ENCODE data around the gene GUCY1B1. TPM values are rescaled to one million over a fixed set of nuclear protein-coding genes. Genes with fewer than 3 reads are reported as not detected.
A peak's percentile ranks its signal among the peaks of the same experiment; 100 is the strongest.

The GUCY1B1 gene
- total RNA-seq, 5 donors from 2014 or later (not counting 1 experiment from before 2014, with no cell fraction given): 0.09 to 1.1 (median 0.12) TPM

GRCh38 chr4:155759372-155760252 is 791 bp downstream of the GUCY1B1 start:
- Histone ChIP-seq H3K4me1 (ENCODE audit: control insufficient read depth in 1 of 2, extremely low read depth in 1 of 2, insufficient read depth in 2 of 2, low read length in 2 of 2) (peaks cover 0 to 15% of the 10 kb centered on the region in 2 experiments), H3K27me3 (replicated peaks in 1 of 2; ENCODE audit: control insufficient read depth in 2 of 2, extremely low read depth in 1 of 2, insufficient read depth in 2 of 2, low read length in 1 of 2) (peaks cover 0 to 16% of the 10 kb centered on the region in 2 experiments), H3K9me3 (no peaks in the 10 kb centered on the region), H3K27ac (ENCODE audit: low read length) (no peak overlapping the region), H3K4me3 (ENCODE audit: control insufficient read depth in 1 of 2, extremely low read depth in 1 of 2, low read length in 1 of 2) (peak overlapping the region; percentile 29 to 80), H3K36me3 (ENCODE audit: control insufficient read depth in 2 of 2, extremely low read depth in 1 of 2, insufficient read depth in 1 of 2, low read length in 1 of 2) (no peaks in the 10 kb centered on the region)
- POLR2A ChIA-PET: no interaction called here
- WGBS (ENCODE audit: insufficient coverage): 3% methylated on average over 67 of the region's 77 CpGs
- DNase-seq (peak in 5 of 35 experiments; percentile 0 to 2 (median 0)), ATAC-seq (replicated peaks in 1 of 4) (peak; percentile 5 to 31 (median 18))
- CTCF ChIA-PET: no interaction called here
- Mint-ChIP-seq H3K27ac (no peak overlapping the region), H3K27me3 (peaks cover 27 to 35% of the 10 kb centered on the region in 2 donors), H3K4me1 (peaks cover 0 to 7% (median 6%) of the 10 kb centered on the region in 3 donors), H3K4me3 (peak overlapping the region; percentile 34 to 71 (median 57)), H3K36me3 (no peaks in the 10 kb centered on the region), H3K9me3 (no peaks in the 10 kb centered on the region)

- ChIA-PET POLR2A (no interaction called here), CTCF (no interaction called here)
- DNase-seq (no peak), ATAC-seq (replicated peaks in 1 of 4) (no peak)
- H3K4me1 Mint-ChIP-seq: peaks cover 0 to 7% (median 6%) of the 10 kb centered on the region in 3 donors
- Histone ChIP-seq H3K4me3 (ENCODE audit: control insufficient read depth in 1 of 2, extremely low read depth in 1 of 2, low read length in 1 of 2) (no peak overlapping the region), H3K4me1 (ENCODE audit: control insufficient read depth in 1 of 2, extremely low read depth in 1 of 2, insufficient read depth in 2 of 2, low read length in 2 of 2) (peaks cover 0 to 15% of the 10 kb centered on the region in 2 experiments), H3K36me3 (ENCODE audit: control insufficient read depth in 2 of 2, extremely low read depth in 1 of 2, insufficient read depth in 1 of 2, low read length in 1 of 2) (no peaks in the 10 kb centered on the region), H3K9me3 (no peaks in the 10 kb centered on the region), H3K27me3 (replicated peaks in 1 of 2; ENCODE audit: control insufficient read depth in 2 of 2, extremely low read depth in 1 of 2, insufficient read depth in 2 of 2, low read length in 1 of 2) (peaks cover 0 to 16% of the 10 kb centered on the region in 2 experiments), H3K27ac (ENCODE audit: low read length) (no peak overlapping the region)
- peaks cover 23 to 29% of the 10 kb centered on the region in 2 donors for H3K27me3 Mint-ChIP-seq
- no CpG with 5 or more reads among the region's 3 CpGs for WGBS (ENCODE audit: insufficient coverage)
- H3K4me3 Mint-ChIP-seq: peak overlapping the region in 1 of 3 donors; percentile 61
- H3K9me3 Mint-ChIP-seq: no peaks in the 10 kb centered on the region
- H3K36me3 Mint-ChIP-seq: no peaks in the 10 kb centered on the region
- no peak overlapping the region for H3K27ac Mint-ChIP-seq
Measured at GRCh38 chr4:155761047-155761446, 2.2 kb downstream of the GUCY1B1 start.

- ChIA-PET POLR2A (no interaction called here), CTCF (interaction anchor here in 1 of 2 donors (0.6 kb wide), 1 partner anchor 1632 kb away, joined by 3 read pairs; no protein-coding TSS in a partner anchor)
- H3K9me3 Mint-ChIP-seq: no peaks in the 10 kb centered on the region
- H3K27me3 Mint-ChIP-seq: peaks cover 19 to 25% of the 10 kb centered on the region in 2 donors
- ATAC-seq (replicated peaks in 1 of 4): no peak
- Histone ChIP-seq H3K36me3 (ENCODE audit: control insufficient read depth in 2 of 2, extremely low read depth in 1 of 2, insufficient read depth in 1 of 2, low read length in 1 of 2) (no peaks in the 10 kb centered on the region), H3K4me1 (ENCODE audit: control insufficient read depth in 1 of 2, extremely low read depth in 1 of 2, insufficient read depth in 2 of 2, low read length in 2 of 2) (peaks cover 0 to 15% of the 10 kb centered on the region in 2 experiments), H3K27me3 (replicated peaks in 1 of 2; ENCODE audit: control insufficient read depth in 2 of 2, extremely low read depth in 1 of 2, insufficient read depth in 2 of 2, low read length in 1 of 2) (peaks cover 0 to 16% of the 10 kb centered on the region in 2 experiments), H3K9me3 (no peaks in the 10 kb centered on the region), H3K4me3 (ENCODE audit: control insufficient read depth in 1 of 2, extremely low read depth in 1 of 2, low read length in 1 of 2) (no peak overlapping the region), H3K27ac (ENCODE audit: low read length) (no peak overlapping the region)
- H3K4me3 Mint-ChIP-seq: no peak overlapping the region
- H3K27ac Mint-ChIP-seq: no peak overlapping the region
- peaks cover 0 to 7% (median 6%) of the 10 kb centered on the region in 3 donors for H3K4me1 Mint-ChIP-seq
- no peak for DNase-seq
- H3K36me3 Mint-ChIP-seq: no peaks in the 10 kb centered on the region
Measured at GRCh38 chr4:155761916-155762315, 3.1 kb downstream of the GUCY1B1 start.

- Histone ChIP-seq H3K27ac (ENCODE audit: low read length) (no peak overlapping the region), H3K36me3 (ENCODE audit: control insufficient read depth in 2 of 2, extremely low read depth in 1 of 2, insufficient read depth in 1 of 2, low read length in 1 of 2) (no peaks in the 10 kb centered on the region), H3K9me3 (no peaks in the 10 kb centered on the region), H3K4me1 (ENCODE audit: control insufficient read depth in 1 of 2, extremely low read depth in 1 of 2, insufficient read depth in 2 of 2, low read length in 2 of 2) (peaks cover 0 to 15% of the 10 kb centered on the region in 2 experiments), H3K27me3 (replicated peaks in 1 of 2; ENCODE audit: control insufficient read depth in 2 of 2, extremely low read depth in 1 of 2, insufficient read depth in 2 of 2, low read length in 1 of 2) (peaks cover 0 to 16% of the 10 kb centered on the region in 2 experiments), H3K4me3 (ENCODE audit: control insufficient read depth in 1 of 2, extremely low read depth in 1 of 2, low read length in 1 of 2) (no peak overlapping the region)
- CTCF ChIA-PET: interaction anchor here in 1 of 2 donors (0.6 kb wide), 1 partner anchor 1632 kb away, joined by 3 read pairs; no protein-coding TSS in a partner anchor
- no peak for DNase-seq
- Mint-ChIP-seq H3K27me3 (peaks cover 18 to 24% of the 10 kb centered on the region in 2 donors), H3K9me3 (no peaks in the 10 kb centered on the region), H3K4me3 (no peak overlapping the region), H3K27ac (no peak overlapping the region), H3K36me3 (no peaks in the 10 kb centered on the region), H3K4me1 (peaks cover 0 to 7% (median 6%) of the 10 kb centered on the region in 3 donors)
- POLR2A ChIA-PET: no interaction called here
- ATAC-seq (replicated peaks in 1 of 4): no peak
Measured at GRCh38 chr4:155762334-155762733, 3.5 kb downstream of the GUCY1B1 start.

GRCh38 chr4:155763551-155763950 is 4.7 kb downstream of the GUCY1B1 start:
- Histone ChIP-seq H3K4me3 (ENCODE audit: control insufficient read depth in 1 of 2, extremely low read depth in 1 of 2, low read length in 1 of 2) (no peak overlapping the region), H3K9me3 (no peaks in the 10 kb centered on the region), H3K36me3 (ENCODE audit: control insufficient read depth in 2 of 2, extremely low read depth in 1 of 2, insufficient read depth in 1 of 2, low read length in 1 of 2) (no peaks in the 10 kb centered on the region), H3K27me3 (replicated peaks in 1 of 2; ENCODE audit: control insufficient read depth in 2 of 2, extremely low read depth in 1 of 2, insufficient read depth in 2 of 2, low read length in 1 of 2) (peaks cover 0 to 15% of the 10 kb centered on the region in 2 experiments), H3K4me1 (ENCODE audit: control insufficient read depth in 1 of 2, extremely low read depth in 1 of 2, insufficient read depth in 2 of 2, low read length in 2 of 2) (peaks cover 0 to 15% of the 10 kb centered on the region in 2 experiments), H3K27ac (ENCODE audit: low read length) (no peak overlapping the region)
- Mint-ChIP-seq H3K9me3 (no peaks in the 10 kb centered on the region), H3K27me3 (peaks cover 10 to 15% of the 10 kb centered on the region in 2 donors), H3K4me1 (peaks cover 0 to 5% (median 5%) of the 10 kb centered on the region in 3 donors), H3K4me3 (no peak overlapping the region), H3K27ac (no peak overlapping the region), H3K36me3 (no peaks in the 10 kb centered on the region)
- CTCF ChIA-PET: no interaction called here
- POLR2A ChIA-PET: no interaction called here
- no peak for DNase-seq
- ATAC-seq (replicated peaks in 1 of 4): no peak
- WGBS (ENCODE audit: insufficient coverage): no CpG with 5 or more reads among the region's 2 CpGs

GRCh38 chr4:155765149-155765548 is 6.3 kb downstream of the GUCY1B1 start:
- Mint-ChIP-seq H3K4me3 (no peak overlapping the region), H3K4me1 (peaks cover 0 to 3% (median 3%) of the 10 kb centered on the region in 3 donors), H3K27me3 (peaks cover 13% of the 10 kb centered on the region in 2 donors), H3K36me3 (no peaks in the 10 kb centered on the region), H3K9me3 (no peaks in the 10 kb centered on the region), H3K27ac (no peak overlapping the region)
- Histone ChIP-seq H3K4me1 (ENCODE audit: control insufficient read depth in 1 of 2, extremely low read depth in 1 of 2, insufficient read depth in 2 of 2, low read length in 2 of 2) (peaks cover 0 to under 1% of the 10 kb centered on the region in 2 experiments), H3K36me3 (ENCODE audit: control insufficient read depth in 2 of 2, extremely low read depth in 1 of 2, insufficient read depth in 1 of 2, low read length in 1 of 2) (no peaks in the 10 kb centered on the region), H3K9me3 (no peaks in the 10 kb centered on the region), H3K27me3 (replicated peaks in 1 of 2; ENCODE audit: control insufficient read depth in 2 of 2, extremely low read depth in 1 of 2, insufficient read depth in 2 of 2, low read length in 1 of 2) (peaks cover 0 to under 1% of the 10 kb centered on the region in 2 experiments), H3K27ac (ENCODE audit: low read length) (no peak overlapping the region), H3K4me3 (ENCODE audit: control insufficient read depth in 1 of 2, extremely low read depth in 1 of 2, low read length in 1 of 2) (no peak overlapping the region)
- POLR2A ChIA-PET: interaction anchor here in 1 of 2 donors (0.7 kb wide), 1 partner anchor 1005 kb away, joined by 3 read pairs; no protein-coding TSS in a partner anchor
- WGBS (ENCODE audit: insufficient coverage): no CpG with 5 or more reads among the region's 3 CpGs
- ATAC-seq (replicated peaks in 1 of 4) (no peak), DNase-seq (no peak)
- CTCF ChIA-PET: no interaction called here

Data from T-cell (primary cell).